HL-60 (cell line): ENCODE data around the gene DPEP2.

Source experiments
- CTCF ChIP-seq: IDR thresholded peaks from one replicate; pipeline ENCODE4 v1.5.1; 2011; ENCODE audit warnings: low read length, control low read depth, inconsistent platforms; ENCODE audit not compliant: insufficient read depth
- POLR2AphosphoS5 ChIP-seq: IDR thresholded peaks from 2 replicates; pipeline ENCODE4 v1.6.1; 2012; ENCODE audit warnings: low read depth
- REST ChIP-seq: IDR thresholded peaks from 2 replicates; pipeline ENCODE4 v1.6.1; 2012; ENCODE audit warnings: low read depth; ENCODE audit not compliant: insufficient replicate concordance

DNA sequence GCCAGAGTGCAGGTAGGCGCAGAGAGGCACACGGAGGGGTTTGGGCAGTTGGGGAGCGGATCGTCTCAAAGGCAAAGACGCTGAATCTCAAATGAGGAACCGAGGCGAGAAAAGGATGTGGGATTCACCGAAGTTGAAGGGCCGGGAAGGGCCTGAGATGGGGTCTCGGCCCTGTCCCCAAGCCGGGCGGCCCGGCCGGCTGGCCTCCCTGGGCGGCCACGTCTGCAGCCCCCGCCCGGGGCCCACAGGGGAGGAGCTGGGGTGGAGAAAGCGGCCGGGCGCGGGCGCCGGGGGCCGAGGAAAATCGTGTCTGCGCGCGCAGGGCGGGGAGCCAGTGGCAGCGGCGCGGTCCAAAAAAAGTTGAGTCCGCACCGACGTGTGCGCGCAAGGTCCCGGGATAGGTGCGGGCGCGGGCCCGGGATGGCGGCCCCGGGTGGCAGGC lies 31.3 kb downstream of the DPEP2 start:
- TF ChIP-seq CTCF (no peak), REST (no peak), POLR2AphosphoS5 (no peak)
